Skeletal muscle cell (primary cell): Measurements from ENCODE around the gene LPAR4.
"Not testable (repeated sequence)": the region's sequence is repeated elsewhere in the genome, so short reads cannot be mapped to it uniquely, and the experiment has no call there.

Source experiments
- DNase-seq: peaks from one replicate; pipeline ENCODE4 v3.0.0-alpha.2; 2010; ENCODE audit warnings: low read depth
- H3K4me3 ChIP-seq: 2 replicates; pipeline ENCODE4 v1.5.1; 2011; ENCODE audit warnings: low read depth, mild to moderate bottlenecking, control low read depth, low read length, moderate library complexity

Gene LPAR4, protein sequence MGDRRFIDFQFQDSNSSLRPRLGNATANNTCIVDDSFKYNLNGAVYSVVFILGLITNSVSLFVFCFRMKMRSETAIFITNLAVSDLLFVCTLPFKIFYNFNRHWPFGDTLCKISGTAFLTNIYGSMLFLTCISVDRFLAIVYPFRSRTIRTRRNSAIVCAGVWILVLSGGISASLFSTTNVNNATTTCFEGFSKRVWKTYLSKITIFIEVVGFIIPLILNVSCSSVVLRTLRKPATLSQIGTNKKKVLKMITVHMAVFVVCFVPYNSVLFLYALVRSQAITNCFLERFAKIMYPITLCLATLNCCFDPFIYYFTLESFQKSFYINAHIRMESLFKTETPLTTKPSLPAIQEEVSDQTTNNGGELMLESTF

DNA sequence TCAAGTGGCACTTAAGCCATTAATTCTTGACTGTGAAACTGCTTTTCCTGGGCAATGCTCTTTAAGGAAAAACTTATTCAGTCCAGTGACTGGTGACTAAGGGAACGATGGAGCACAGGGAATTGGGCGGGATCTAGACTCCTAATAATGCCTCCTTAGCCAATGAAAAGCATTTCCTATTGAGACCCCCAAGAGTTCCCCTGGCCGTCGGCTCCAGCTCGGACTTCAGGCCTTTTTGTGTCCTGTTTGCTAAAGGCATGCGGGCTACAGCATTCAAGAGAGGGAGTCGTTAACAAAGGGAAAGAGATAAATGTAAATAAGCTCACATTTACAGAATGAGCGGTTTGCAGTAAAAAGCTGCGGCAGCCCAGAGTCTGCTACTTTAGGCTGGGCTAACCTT, at the start of gene LPAR4:
Gene LPAR4 (plus strand): TSS at position 232 of the 400 bp plus-strand sequence. CDS start 7,150 bp downstream, outside the sequence.
- no peak for DNase-seq
- H3K4me3 ChIP-seq, result peak within 1 kb of the TSS; percentile 40

DNA sequence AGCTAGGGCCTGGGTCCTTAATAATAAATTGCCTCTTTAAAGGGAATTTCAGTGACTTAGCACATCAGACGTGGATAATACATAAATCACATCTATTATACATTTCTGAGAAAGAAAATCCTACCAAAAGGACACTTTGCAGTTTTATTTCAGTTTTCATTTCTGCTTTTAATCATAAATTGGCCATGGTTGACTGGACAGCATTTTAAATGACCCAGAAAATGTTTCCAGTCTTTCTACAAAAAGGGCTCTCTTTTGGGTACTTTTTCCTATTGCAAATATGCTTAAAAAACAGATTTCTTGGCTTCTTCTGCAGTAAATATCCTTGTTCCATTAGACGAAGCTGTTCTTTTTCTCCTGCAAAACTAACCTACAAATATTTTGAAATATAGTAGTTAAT, 41.4 kb upstream of the LPAR4 start:
- no peak overlapping the region for H3K4me3 ChIP-seq
- no peak for DNase-seq

DNA sequence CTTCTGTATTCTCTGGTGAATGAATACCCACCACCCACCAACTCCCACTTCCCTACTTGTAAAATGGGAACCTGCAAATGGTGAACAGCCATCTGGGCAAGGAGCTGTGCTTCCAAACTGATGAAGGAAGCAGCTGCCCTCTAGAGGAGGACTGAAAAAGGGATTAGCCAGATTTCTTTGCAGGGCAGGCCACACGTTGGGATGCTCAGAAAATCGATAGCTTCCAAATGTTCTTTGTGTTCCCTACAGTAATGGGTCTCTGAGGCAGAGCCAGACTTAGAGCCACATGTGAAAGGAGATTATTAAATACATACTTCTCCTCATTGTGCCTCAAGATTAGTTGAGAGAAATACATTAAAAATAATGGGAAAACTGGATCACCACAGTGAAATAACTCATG, 39.3 kb upstream of the LPAR4 start:
- H3K4me3 ChIP-seq, result no peak overlapping the region
- DNase-seq, result no peak

DNA sequence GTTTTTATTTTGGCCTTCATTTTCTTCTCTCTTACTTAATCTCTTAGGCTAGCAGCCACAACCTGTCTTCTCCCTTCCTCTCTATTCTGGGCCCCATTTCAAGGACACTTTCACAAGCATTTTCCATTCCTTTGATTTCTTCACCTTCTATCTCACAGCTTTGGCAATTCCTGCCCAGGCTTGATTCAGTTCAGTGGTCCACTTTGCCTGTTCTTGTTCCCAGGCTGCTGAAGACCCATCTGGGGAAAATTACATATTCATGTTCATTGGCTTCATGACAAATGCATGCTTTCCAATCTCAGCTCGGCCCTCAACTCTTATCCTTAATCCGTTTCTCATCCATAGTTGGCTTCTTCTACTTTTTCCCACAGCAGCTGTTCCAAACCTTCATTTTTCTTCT, 38.7 kb upstream of the LPAR4 start:
- DNase-seq, result no peak
- no peak overlapping the region for H3K4me3 ChIP-seq

DNA sequence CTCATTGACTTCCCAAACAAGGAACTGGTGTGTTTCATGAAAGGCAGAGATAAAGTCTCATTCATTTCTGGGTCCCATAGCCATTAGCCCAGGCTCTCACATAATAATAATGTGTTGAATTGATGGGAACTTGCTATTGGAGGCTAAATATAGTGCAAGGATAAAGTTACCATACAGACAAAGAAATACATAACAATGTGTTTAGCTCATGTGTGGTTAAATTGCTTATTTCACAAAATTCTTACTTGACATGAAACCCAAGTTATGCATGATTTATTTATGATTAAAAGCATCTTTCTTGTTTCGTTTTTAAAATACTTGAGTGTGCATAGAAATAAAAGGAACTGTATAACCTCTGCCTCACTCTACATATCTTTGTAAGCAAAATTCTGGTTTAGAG, 37.3 kb upstream of the LPAR4 start:
- no peak for DNase-seq
- H3K4me3 ChIP-seq, result no peak overlapping the region

DNA sequence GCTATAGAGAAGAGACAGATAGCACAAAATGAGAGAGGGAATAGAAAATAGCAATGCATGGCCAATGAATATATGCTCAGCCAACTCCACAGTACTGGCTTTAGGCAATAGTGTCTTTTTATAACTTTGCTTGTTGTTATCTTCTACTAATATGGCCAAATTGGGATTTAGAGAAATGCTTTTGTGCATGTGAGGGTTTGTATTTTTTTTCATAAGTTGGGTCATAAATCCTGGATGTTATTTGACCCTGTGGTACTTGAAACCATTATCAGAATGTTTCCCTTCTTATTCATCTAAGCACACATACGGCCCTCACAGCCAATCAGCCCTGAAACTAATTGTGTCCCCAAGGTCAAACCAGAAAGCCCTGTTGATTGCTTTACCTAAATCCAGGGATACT, 35.2 kb upstream of the LPAR4 start:
- H3K4me3 ChIP-seq, result no peak overlapping the region
- DNase-seq, result no peak

DNA sequence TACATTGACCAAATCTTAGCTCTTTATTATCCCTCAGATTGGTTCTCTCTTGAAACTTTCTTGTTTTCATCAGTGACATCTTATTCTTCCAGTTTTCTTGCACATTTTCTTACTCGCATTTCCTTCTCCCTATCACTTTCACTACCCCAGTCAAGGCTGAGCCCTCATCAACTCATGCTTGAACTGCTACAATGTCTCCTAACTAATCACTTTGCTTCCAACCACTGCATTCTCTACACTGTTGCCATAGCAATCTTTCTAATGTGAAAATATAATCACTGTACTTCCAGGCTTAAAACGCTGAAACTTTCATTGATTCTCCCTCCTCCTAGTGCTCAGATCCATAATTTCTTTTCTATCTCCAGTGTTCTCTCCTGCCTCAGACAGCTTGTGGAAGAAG, 22.2 kb upstream of the LPAR4 start:
- no peak for DNase-seq
- no peak overlapping the region for H3K4me3 ChIP-seq

DNA sequence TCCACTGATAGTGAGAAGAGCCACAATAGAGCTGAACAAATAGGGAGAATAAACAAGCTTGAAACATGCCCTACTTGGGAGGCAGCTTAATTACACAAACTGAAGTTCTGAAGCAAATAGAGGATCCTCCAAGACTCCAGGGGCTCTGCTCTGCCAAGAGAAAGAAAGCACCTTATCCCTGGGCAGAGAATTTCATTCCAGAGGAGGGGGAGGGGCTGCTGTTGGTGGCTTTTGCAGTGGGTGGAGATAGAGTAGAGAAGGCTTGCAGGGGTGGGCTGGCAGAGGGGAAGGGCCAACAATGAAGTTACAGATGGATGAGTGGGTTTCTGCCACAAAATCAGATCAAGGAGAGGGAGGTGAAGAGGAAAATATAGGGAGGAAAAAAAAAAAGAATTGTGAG, 1.0 kb upstream of the LPAR4 start:
- H3K4me3 ChIP-seq, result no peak overlapping the region
- no peak for DNase-seq

DNA sequence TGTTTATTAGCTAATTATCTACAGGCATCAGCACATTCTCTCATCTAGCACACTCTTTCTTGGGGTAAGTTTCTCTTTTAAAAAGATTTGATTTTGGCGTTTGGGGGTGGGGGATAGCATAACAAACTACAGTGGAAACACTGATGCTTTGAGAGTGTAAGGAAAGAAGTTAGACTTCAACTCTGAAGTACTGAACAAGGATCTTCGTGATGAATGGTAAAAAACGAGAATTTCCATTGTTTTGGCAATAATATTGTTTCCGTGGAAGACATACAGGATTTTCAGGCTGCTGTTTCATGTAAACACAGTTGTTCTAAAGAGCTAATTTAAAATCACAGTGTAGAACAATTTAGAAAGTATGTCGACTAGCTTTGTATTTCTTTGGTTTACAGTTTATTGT, 451 bp downstream of the LPAR4 start:
- no peak for DNase-seq
- peak overlapping the region; percentile 40 for H3K4me3 ChIP-seq

DNA sequence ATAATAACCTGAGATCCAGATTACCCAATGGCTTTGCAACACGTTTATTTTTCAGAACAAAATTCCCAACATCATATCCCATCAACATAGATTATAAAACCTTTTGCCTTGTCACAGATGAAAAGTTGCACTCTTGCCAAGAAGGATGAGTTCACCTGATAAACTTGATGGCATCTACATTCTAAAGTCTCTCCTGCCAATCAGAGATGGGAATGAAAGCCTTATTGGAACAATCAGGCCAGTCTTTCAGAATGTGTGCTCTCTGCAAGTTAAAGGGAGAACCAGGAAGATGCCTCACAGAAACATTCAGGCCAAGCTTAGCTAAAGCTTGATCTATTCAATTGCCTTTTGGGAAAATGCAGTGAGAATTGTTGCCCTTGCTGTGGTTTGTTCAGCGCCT, 1.3 kb downstream of the LPAR4 start:
- no peak for DNase-seq
- H3K4me3 ChIP-seq, result no peak overlapping the region

DNA sequence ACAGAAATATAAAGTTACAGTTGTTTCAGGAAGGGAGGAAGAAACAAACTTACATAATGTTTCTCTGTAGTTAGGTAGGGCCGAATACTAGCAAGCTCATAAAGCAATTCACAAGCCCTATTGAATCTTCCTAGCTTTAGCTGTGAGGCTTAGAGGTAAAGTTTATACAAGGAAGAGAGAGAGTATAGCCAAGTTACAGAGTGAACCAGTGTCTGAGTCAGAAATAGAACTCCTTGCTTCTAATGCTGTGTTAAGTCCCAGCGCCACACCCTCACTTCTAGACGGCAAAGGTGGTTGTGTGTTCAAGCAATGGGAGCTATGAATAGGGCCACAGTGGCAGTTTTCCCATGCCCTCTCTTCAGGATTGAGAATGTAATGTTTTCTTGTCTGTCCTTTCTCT, 6.1 kb downstream of the LPAR4 start:
- DNase-seq, result no peak
- no peak overlapping the region for H3K4me3 ChIP-seq

DNA sequence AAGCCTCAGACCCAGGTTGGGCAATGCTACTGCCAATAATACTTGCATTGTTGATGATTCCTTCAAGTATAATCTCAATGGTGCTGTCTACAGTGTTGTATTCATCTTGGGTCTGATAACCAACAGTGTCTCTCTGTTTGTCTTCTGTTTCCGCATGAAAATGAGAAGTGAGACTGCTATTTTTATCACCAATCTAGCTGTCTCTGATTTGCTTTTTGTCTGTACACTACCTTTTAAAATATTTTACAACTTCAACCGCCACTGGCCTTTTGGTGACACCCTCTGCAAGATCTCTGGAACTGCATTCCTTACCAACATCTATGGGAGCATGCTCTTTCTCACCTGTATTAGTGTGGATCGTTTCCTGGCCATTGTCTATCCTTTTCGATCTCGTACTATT, 7.4 kb downstream of the LPAR4 start:
- no peak overlapping the region for H3K4me3 ChIP-seq
- no peak for DNase-seq

DNA sequence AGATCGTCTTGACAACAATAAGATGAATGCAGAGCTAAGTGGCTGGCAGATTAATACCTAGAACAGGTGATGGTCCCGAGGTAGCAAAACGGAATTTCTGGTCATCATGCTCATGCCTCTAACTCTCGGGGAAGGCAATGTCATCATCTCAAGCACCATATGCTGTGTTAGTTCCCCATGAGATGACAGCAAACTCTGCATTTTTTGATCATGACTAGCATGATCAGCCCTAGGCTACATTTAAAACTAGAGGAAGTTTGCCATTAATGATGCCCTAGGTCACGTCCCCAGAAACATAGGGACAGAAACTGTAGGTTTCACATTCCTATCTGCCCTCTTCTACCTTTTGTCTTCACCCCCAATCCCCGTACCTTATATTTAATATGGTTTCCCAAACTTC, 11.6 kb downstream of the LPAR4 start:
- no peak overlapping the region for H3K4me3 ChIP-seq
- DNase-seq, result no peak

DNA sequence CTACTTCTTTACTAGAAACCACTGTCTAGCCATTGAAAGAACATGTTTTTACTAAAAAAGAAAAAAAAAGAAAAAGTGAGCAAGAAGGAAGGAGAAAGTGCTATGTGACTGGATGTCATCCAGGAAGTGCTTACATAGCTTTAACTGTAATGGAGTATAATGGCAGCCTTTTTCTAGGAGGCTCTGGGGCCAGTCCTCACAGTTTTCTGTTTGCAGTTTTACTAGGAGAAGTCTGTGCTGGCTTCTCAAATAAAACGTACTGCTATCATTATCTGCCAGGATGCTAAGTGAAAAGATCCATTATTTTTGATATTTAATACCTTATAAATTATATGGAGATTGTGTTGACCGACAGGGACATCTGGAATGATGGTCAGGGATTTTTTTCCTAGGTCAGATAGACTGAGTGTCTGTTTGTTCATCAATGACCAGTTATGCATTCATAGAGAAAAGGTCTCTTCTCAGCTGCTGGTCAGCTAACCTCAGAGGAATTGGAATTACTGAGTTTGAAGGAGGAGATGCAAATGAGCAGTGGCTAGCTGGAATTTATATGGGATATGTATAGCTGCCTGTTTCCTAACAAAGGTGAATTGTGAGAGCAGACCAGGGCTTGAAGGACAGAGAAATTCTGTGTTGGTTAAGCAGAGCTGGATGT, 21.7 kb downstream of the LPAR4 start:
- no peak for DNase-seq
- H3K4me3 ChIP-seq, result no peak overlapping the region

DNA sequence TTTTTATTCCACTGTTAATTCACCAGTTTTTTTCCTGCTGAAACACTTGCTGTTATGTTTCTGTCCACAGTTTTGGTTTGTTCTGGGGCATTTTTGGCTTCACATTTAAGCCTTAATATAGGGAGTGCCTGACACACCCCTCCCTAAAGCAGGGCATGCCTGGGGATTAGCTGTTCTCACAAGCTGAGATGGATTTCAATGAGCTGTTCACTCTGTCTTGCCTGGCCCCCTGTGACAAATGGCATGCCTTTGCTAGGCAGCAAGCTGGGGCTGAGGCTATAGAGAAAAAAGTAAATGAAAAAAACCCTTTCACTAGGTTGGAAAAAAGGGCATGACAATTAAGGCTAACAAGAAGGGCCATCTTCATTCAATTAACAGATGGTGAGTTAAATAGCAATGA, 22.4 kb downstream of the LPAR4 start:
- no peak overlapping the region for H3K4me3 ChIP-seq
- DNase-seq, result no peak

DNA sequence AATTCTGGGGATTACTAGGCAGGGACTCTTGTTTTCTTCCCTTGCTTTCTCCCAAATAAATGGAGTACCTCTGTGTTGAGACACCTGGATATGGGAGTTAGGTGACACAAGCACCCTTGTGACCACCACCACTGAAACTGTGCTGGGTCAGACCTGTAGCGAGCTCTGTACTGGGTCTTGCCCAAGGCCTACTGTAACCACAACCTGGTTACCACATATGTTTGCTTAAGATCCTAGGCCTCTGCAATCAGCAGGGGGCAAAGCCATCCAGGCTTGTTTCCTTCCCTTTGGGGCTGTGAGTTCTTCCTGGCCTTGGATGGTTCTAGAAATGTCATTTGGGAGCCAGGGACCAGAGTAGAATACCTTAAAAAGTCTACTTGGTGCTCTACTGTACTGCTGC, 49.4 kb downstream of the LPAR4 start:
- H3K4me3 ChIP-seq, result no peak overlapping the region
- no peak for DNase-seq

DNA sequence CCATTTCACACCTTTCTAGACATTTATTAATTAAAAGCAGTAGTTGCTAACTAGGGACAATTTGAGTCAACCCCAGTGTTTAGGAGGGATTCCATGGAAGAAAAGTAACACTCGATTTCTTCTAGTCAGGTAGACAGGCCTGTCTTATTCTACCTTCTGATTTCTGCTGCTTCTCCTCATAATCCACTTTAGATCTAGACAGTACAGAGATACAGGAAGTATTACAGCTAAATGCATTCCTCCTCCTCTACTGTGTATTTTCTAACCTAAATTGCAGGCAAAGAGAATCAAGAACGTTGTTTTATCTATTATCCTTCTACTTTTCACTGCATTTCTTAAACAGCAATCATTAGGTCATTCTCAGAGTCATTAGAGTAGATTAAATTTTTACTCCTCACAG, 52.6 kb downstream of the LPAR4 start:
- H3K4me3 ChIP-seq, result no peak overlapping the region
- no peak for DNase-seq

DNA sequence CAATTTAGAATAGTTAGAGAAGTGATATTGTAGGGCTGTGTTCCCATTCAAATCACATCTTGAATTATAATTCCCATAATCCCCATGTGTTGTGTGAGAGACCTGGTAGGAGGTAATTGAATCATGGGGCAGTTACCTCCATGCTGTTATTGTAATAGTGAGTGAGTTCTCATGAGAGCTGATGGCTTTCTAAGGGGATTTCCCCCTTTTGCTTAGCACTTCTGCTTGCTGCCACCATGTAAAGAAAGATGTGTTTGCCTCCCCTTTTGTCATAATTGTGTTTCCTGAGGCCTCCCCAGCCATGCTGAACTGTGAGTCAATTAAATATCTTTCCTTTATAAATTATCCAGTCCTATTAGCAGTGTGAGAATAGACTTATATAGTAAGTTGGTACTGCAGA, 53.2 kb downstream of the LPAR4 start:
- no peak overlapping the region for H3K4me3 ChIP-seq
- DNase-seq, result no peak

DNA sequence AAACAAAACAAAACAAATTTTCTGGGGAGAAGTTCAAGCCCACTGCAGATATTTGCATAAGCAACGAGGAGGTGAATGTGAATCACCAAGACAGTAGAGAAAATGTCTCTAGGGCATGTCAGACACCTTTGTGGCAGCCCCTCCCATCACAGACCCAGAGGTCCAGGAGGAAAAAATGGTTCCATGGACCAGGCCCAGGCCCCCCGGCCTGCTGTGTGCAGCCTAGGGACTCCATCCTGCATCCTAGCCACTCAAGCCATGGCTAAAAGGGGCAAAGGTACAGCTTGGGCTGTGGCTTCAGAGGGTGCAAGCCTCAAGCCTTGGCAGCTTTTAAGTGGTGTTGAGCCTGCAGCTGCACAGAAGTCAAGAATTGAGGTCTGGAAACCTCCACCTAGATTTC, 54.0 kb downstream of the LPAR4 start:
- H3K4me3 ChIP-seq, result no peak overlapping the region
- no peak for DNase-seq

DNA sequence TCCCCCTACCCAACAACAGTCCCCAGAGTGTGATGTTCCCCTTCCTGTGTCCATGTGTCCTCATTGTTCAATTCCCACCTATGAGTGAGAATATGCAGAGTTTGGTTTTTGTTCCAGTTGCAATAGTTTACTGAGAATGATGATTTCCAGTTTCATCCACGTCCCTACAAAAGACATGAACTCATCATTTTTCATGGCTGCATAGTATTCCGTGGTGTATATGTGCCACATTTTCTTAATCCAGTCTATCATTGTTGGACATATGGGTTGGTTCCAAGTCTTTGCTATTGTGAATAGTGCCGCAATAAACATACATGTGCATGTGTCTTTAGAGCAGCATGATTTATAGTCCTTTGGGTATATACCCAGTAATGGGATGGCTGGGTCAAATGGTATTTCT, 55.0 kb downstream of the LPAR4 start:
- H3K4me3 ChIP-seq, DNase-seq: not testable (repeated sequence)
